HG03520 (cell line): ENCODE measurements around the gene CNR2.
"Not testable (repeated sequence)": the region's sequence is repeated elsewhere in the genome, so short reads cannot be mapped to it uniquely, and the experiment has no call there.

Source experiments
- ATAC-seq: cut with Tn5 transposase; IDR thresholded peaks from one replicate; pipeline ENCODE4 v1.9.1; 2021; ENCODE audit warnings: mild to moderate bottlenecking, moderate library complexity; ENCODE audit not compliant: unreplicated experiment

Gene CNR2

GRCh38 chr1:23913212-23913880, at the start of gene CNR2:
Gene CNR2 (minus strand): TSS chr1:23913362. CDS start chr1:23875617, 37,745 bp downstream.
- ATAC-seq: no peak

GRCh38 chr1:23960291-23961020, 47.3 kb upstream of the CNR2 start:
- ATAC-seq: no peak

GRCh38 chr1:23959461-23960290, 46.5 kb upstream of the CNR2 start, which contains the start of gene PNRC2:
Gene PNRC2 (plus strand): TSS chr1:23959828. CDS start chr1:23961458, 1,630 bp downstream.
- peak; percentile 69 for ATAC-seq

GRCh38 chr1:23958810-23959460, 45.8 kb upstream of the CNR2 start:
- peak; percentile 47 for ATAC-seq

- ATAC-seq: not testable (repeated sequence)
Observed at GRCh38 chr1:23958040-23958809, 45.1 kb upstream of the CNR2 start.

- no peak for ATAC-seq
Observed at GRCh38 chr1:23957096-23957495, 43.9 kb upstream of the CNR2 start.

- ATAC-seq: no peak
Observed at GRCh38 chr1:23953020-23953419, 39.9 kb upstream of the CNR2 start.

- no peak for ATAC-seq
Observed at GRCh38 chr1:23947366-23947765, 34.2 kb upstream of the CNR2 start.

GRCh38 chr1:23936481-23937176, 23.5 kb upstream of the CNR2 start:
- no peak for ATAC-seq

- no peak for ATAC-seq
Observed at GRCh38 chr1:23931491-23931880, 18.3 kb upstream of the CNR2 start.

- ATAC-seq: no peak
Observed at GRCh38 chr1:23930861-23931490, 17.8 kb upstream of the CNR2 start.

GRCh38 chr1:23930270-23930669, 17.1 kb upstream of the CNR2 start:
- ATAC-seq: no peak

GRCh38 chr1:23928789-23929188, 15.6 kb upstream of the CNR2 start:
- no peak for ATAC-seq

GRCh38 chr1:23927097-23927496, 13.9 kb upstream of the CNR2 start:
- ATAC-seq: no peak

GRCh38 chr1:23925279-23925678, 12.1 kb upstream of the CNR2 start:
- no peak for ATAC-seq

- no peak for ATAC-seq
Observed at GRCh38 chr1:23924601-23925000, 11.4 kb upstream of the CNR2 start.

GRCh38 chr1:23923592-23924499, 10.7 kb upstream of the CNR2 start:
- no peak for ATAC-seq

GRCh38 chr1:23922321-23922943, 9.3 kb upstream of the CNR2 start:
- ATAC-seq: no peak
